ENCODE data around the gene TRIM67.
"Not testable (repeated sequence)": the region's sequence is repeated elsewhere in the genome, so short reads cannot be mapped to it uniquely, and the experiment has no call there.

TRIM67 gene

GRCh38 chr1:231203259-231204057, 41.6 kb downstream of the TRIM67 start:
- DNase-seq (ENCODE audit: low spot score): no peak

- no peak for DNase-seq (ENCODE audit: low spot score)
These were observed 45.0 kb downstream of the TRIM67 start for GRCh38 chr1:231206856-231207255.

GRCh38 chr1:231207437-231207836, 45.6 kb downstream of the TRIM67 start:
- DNase-seq (ENCODE audit: low spot score): peak; percentile 44

GRCh38 chr1:231208980-231209379, 47.1 kb downstream of the TRIM67 start:
- no peak for DNase-seq (ENCODE audit: low spot score)

DNA sequence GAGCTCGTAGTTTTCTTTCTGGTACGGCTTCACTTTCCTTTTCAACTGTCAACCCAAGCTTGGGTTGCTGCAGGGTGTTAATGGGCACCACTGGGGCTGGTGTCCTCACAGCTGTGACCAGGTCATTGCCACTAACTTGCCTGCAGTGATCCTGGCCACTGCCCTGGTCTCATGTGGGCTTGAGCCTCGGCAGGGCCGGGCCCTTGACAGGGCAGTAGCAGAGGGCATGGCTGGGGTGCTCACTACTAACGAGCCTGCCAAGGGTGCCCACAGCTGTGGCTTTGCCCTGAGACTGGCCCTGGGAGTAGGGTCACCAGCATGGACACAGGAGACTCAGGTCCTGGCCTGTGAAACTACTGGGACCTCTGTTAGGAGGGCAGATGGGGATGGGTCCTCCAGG, 47.7 kb downstream of the TRIM67 start:
- no peak for DNase-seq (ENCODE audit: low spot score)

GRCh38 chr1:231210126-231210525, 48.3 kb downstream of the TRIM67 start:
- DNase-seq (ENCODE audit: low spot score): no peak

DNA sequence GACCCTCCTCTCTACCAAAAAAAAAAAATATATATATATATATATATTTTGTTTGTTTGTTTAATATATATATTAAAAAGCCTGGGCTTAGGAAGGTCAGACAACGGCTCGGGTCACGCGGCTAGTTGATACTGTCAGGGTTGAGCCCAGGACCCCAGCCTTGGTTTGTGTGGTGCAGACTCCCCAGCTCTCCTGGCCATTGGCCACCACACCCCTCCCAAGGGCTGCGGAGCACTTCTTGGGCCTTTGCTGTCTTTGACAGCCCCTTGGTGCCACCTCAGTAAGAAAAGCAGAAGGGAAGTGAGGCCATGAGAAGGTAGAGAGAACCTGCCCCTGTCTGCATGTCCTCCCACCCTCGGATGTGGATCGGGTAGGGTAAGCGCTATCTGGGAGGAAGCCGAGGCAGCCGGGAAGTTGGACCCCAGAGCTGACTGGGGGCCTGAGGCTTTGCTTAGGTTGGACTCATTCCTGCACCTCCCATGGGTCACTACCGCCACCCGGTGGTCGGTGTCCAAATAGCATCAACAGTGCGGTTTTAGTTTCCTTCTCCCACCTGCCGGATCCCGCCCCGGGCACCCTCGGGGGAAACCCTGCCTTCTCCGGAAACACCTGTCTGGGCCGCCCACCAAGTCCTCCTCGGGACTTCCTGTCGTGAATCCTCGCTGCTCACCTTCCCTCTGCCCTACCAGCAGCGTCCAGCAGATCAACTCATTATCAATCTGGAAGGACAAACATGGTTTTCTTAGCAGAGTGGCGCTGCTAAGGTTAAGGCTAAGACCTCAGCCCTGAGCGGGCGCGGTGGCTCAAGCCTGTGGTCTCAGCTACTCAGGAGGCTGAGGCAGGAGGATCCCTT, 49.4 kb downstream of the TRIM67 start:
- peak; percentile 93 for DNase-seq (ENCODE audit: low spot score)

- not testable (repeated sequence) for DNase-seq (ENCODE audit: low spot score)
These were observed 50.4 kb downstream of the TRIM67 start for GRCh38 chr1:231212301-231212700.

DNA sequence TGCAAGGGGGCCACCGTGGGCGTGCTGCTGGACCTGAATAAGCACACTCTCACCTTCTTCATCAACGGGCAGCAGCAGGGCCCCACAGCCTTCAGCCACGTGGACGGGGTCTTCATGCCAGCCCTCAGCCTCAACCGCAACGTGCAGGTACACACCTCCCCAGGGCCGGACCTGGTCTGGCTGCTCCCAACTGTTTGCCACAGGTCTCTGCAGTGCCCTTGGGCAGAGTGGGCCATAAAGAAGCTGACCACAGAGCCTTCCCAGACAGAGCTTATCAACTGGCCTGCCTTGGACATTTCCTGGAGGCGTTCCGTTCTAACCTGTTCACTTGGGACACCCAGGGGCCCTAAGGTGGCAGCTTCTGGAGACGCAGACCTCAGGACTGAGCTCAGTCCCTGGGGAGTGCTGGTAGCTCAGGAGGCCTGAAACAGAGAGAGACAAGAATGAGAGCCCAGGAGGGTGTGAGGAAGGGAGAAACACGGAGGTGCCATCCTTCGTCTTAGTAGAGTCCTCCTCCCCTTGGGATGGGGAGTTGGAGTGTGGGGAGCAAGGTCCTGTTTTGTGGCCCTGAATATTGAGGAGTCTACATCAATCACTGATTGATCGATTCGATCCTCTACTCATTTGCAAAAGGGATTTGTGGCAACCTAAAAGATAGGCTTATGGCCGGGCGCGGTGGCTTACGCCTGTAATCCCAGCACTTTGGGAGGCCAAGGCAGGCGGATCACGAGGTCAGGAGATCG, 52.1 kb downstream of the TRIM67 start:
- DNase-seq (ENCODE audit: low spot score): no peak

- DNase-seq (ENCODE audit: low spot score): peak; percentile 25
These were observed 53.2 kb downstream of the TRIM67 start for GRCh38 chr1:231214918-231215680.

DNA sequence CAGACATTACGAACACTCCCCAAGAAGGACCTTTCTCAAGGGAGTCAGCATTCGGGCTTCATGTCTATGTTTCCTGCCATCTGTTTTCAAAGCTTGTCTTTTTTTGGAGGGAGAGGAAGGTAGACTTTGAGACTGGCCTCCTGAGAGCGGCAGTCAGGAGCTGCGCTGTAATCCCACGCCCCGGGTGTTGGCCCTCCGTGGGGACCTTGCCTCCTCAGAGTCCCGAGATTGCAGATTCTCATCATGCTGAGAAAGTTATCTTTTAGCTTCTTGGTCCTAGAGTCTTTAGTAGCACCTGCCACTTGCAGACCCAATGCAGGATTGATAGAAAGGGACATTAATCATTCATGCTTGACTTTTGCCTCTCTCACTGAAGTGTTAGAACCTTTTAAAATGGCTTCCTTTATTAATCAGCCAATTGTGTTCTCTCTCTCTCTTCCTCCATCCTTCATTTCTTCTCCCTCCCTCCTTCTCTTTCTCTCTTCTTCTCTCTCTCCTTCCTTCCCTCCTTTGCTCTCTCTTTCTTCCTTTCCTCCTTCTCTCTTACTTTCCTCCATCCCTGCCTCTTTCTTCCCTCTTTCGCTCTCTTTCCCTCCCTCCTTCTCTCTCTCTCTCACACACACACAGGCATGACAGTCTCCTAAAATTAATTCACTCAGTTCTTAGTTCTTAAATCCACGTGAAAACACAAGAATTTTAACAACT, 54.0 kb downstream of the TRIM67 start:
- DNase-seq (ENCODE audit: low spot score): no peak

DNA sequence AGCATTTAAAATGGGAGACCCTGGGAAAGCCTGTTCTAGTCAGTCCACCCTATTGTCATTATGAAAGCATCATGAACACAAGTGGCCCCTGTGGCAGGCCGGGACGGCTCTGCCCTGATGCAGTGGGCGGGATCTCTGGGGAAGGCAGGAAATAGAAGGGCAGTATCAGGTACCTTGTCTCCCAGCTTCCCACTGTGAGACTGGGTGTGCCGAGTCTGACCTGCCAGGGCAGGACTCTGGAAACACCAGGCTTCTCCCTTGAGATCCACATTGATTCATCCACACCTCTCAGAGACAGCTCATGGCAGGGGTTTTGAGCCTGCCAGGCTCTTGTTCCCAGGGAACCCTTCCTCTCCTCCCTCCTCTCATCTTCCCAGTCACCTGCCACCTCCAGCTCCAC, 54.6 kb downstream of the TRIM67 start:
- no peak for DNase-seq (ENCODE audit: low spot score)

GRCh38 chr1:231217056-231217455, 55.2 kb downstream of the TRIM67 start:
- no peak for DNase-seq (ENCODE audit: low spot score)

DNA sequence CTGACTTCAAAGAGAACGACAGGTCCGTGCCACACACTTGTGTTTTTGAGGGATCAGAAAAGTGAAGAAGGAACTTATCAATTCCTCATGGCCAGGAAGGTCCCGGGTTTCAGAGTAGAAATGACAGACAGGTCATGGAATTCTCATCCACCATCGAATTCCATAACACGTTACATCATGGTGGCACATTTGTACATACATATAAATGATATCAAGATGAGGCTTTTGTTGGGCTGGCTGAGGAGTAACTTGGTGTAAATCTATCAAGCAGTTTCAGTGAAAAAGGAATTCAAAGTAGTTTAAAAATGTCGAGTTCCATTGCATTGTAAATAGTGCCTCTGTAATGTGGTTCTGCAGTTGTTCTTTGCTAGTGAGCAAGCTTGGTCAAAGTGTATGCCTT, 56.2 kb downstream of the TRIM67 start:
- no peak for DNase-seq (ENCODE audit: low spot score)

DNA sequence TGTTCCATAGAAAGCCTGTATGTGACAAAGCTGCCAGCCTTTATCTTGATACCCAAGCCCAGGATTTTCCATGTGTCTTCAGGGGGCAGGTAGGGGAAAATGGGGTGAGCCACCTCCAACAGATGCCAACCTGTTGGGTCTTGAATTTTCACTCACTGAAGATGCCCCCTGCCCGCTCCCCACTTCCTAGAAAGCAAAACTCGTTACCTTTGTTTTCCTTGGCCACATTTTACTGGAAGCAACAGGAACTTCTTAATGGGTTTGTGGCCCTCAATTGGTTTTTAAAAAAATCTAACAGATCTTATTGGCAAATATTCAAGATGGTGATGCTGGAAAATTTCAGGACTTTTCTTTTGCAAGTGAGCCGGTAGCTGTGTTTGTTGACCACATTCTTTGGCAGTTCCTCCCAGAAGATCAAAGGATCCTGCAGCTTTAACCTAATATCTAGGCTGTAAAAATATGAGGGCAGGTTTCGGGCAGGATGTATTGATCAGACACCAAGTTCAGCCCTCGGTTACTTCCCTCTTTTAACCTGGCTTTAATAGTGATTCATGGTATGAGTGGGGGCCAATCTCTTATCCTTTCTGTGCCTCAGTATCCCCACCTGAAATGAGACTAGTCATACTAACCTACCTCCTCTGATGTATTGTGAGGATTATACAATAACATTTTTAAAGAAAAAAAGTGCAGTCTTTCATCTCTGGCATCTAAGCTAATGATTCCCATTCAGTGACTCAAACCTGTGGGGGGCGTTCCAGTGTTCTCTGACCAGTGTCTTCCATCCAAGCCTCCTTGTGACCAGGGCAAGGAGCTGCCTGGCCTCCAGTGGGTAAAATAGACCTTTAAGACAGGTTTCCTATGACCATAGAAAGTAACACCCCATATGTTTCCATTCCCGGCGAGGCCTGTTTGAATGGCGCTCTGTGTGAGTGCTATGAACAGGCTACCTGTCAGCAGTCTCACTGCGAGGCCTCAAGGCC, 57.9 kb downstream of the TRIM67 start:
- no peak for DNase-seq (ENCODE audit: low spot score)

- no peak for DNase-seq (ENCODE audit: low spot score)
These were observed 58.9 kb downstream of the TRIM67 start for GRCh38 chr1:231220801-231221200.

- no peak for DNase-seq (ENCODE audit: low spot score)
These were observed 64.3 kb downstream of the TRIM67 start for GRCh38 chr1:231226156-231226555.

DNA sequence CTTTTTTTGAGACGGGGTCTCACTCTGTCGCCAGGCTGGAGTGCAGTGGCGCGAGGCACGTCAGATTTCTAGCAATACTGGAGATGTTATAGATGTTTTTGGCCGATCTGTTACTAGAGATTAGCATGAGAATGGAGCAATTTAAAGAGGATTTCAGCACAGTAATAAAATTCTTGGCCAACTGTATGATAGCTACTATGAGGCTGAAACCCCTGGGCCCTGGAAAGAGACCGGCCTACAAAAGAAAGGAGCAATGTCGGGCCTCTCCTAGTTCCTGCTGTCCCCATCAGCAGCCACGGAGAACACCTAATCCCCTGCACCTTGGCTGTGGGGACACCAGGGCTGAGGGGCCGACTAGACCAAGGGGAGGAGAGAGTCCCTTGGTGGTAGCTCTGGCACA, 69.7 kb downstream of the TRIM67 start:
- DNase-seq (ENCODE audit: low spot score): no peak

DNA sequence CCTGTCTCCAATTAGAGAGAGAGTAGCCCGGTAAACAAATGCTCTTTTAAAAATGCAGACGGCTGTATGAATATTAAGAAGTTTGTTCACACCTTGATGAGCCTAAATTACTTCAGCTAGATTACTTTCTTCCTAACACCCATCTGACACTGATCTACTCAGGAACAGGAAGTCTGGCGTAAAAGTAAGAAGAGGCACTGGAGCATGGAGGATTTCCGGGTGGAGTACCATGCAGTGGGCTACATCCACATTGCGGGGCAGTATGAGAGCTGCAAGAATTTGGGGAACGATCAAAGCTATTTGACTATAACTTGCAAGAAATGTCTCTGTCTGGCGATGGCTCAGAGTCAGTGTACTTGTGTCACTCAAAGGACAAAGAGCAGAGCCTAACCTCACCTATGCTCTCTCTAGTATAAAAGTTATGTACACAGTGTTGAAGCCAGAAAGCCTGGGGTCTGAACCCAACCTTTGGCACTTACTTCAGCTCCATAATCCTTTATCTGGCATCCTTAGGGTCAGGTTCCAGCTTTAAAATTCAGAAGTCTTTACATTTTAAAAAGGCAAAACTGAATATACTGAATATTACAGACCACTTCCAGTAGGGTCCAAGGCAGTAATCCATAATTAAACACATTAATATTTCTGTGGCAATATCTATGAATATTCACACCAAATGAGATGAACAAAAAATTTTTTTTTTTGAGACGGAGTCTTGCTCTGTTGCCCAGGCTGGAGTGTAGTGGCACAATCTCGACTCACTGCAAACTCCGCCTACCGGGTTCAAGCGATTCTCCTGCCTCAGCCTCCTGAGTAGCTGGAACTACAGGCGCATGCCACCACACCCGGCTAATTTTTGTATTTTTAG, 71.2 kb downstream of the TRIM67 start:
- no peak for DNase-seq (ENCODE audit: low spot score)
